ENCODE data around the gene TEX2.

GRCh38 chr17:64216000-64216337 lies 47.1 kb downstream of the TEX2 start:
- TF ChIP-seq REST (IDR thresholded peaks at IDR 0.05; ENCODE audit: unreplicated experiment) (no peak), EZH2phosphoT487 (IDR thresholded peaks at IDR 0.05; ENCODE audit: unreplicated experiment) (no peak), CTCF (conservative IDR thresholded peaks at IDR 0.05; ENCODE audit: low read depth in 2 of 2) (no peak), ZNF331 (CRISPR knock-in tag; IDR thresholded peaks at IDR 0.05; ENCODE audit: low read depth) (no peak), POLR2AphosphoS5 (IDR thresholded peaks at IDR 0.05; ENCODE audit: low read depth) (no peak), JUNB (IDR thresholded peaks at IDR 0.05; ENCODE audit: unreplicated experiment) (no peak), EZH2 (IDR thresholded peaks at IDR 0.05; ENCODE audit: low read depth, unreplicated experiment) (no peak), STAT1 (IDR thresholded peaks at IDR 0.05; ENCODE audit: unreplicated experiment) (no peak), ETS1 (IDR thresholded peaks at IDR 0.05) (no peak), CREB1 (CRISPR knock-in tag; IDR thresholded peaks at IDR 0.05; ENCODE audit: low read depth) (no peak), ZNF462 (CRISPR knock-in tag; IDR thresholded peaks at IDR 0.05) (no peak)
